Esophagus muscularis mucosa (tissue), 3 donors: ENCODE data around the gene PRICKLE3.

Experiments
- EP300 ChIP-seq: sonication (generic); formaldehyde crosslinking; IDR thresholded peaks from one replicate; pipeline ENCODE4 v1.6.1; 2017; ENCODE audit warnings: antibody characterized with exemption
- TF ChIP-seq, protein P1 (sequence below), 3 experiments: fragments of 200-600 bp in 2 of 3; fragments of 450-650 bp in 1 of 3; sonication (generic) in 2 of 3; IDR thresholded peaks; one replicate each; pipeline ENCODE4 v1.5.1; 2017 to 2019; ENCODE audit warnings: antibody characterized with exemption in 3 of 3, mild to moderate bottlenecking in 2 of 3, moderate library complexity in 1 of 3

DNA sequence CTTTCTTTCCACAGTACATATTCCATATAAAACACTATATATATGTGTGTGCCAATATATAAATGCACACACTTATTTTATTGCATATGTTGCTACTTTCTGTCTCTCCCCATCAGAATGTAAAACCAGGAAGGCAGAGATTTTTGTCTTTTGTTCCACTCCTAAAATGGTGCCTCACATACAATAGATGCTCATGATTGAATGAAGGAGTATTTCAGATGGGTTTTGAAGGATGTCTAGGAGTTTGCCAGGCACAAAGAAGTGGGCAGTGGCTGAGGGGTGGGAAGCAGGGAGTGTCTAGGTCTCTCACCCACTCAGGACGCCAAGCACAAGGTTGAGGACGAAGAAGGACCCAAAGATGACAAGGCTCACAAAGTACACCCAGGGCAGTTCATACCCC is 41.6 kb upstream of the PRICKLE3 start:
- TF ChIP-seq, protein P1, sequence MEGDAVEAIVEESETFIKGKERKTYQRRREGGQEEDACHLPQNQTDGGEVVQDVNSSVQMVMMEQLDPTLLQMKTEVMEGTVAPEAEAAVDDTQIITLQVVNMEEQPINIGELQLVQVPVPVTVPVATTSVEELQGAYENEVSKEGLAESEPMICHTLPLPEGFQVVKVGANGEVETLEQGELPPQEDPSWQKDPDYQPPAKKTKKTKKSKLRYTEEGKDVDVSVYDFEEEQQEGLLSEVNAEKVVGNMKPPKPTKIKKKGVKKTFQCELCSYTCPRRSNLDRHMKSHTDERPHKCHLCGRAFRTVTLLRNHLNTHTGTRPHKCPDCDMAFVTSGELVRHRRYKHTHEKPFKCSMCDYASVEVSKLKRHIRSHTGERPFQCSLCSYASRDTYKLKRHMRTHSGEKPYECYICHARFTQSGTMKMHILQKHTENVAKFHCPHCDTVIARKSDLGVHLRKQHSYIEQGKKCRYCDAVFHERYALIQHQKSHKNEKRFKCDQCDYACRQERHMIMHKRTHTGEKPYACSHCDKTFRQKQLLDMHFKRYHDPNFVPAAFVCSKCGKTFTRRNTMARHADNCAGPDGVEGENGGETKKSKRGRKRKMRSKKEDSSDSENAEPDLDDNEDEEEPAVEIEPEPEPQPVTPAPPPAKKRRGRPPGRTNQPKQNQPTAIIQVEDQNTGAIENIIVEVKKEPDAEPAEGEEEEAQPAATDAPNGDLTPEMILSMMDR (IDR thresholded peaks at IDR 0.05), result no peak
- TF ChIP-seq EP300, result no peak
